Panc1 (cell line): ENCODE measurements around the gene UBE2O.

ENCODE experiments used
- CTCF ChIP-seq: fragments of 450-650 bp; IDR thresholded peaks from 2 replicates; pipeline ENCODE4 v1.5.1; 2017; ENCODE audit warnings: mild to moderate bottlenecking
- POLR2AphosphoS5 ChIP-seq: IDR thresholded peaks from 2 replicates; pipeline ENCODE4 v1.6.1; 2012; ENCODE audit warnings: mild to moderate bottlenecking, low read depth, low read length, moderate library complexity
- REST ChIP-seq, 2 experiments: IDR thresholded peaks; 2 replicates each; pipeline ENCODE4 v1.6.1; 2011 to 2012; ENCODE audit warnings: low read depth in 2 of 2, control low read depth in 1 of 2, low read length in 1 of 2, mild to moderate bottlenecking in 1 of 2, moderate library complexity in 1 of 2; ENCODE audit not compliant: insufficient read depth in 1 of 2
- SIN3A ChIP-seq: IDR thresholded peaks from 2 replicates; pipeline ENCODE4 v1.6.1; 2012; ENCODE audit warnings: low read depth, mild to moderate bottlenecking, low read length, moderate library complexity, borderline replicate concordance; ENCODE audit not compliant: insufficient read depth
- TCF7L2 ChIP-seq: IDR thresholded peaks from 2 replicates; pipeline ENCODE4 v1.6.1; 2011; ENCODE audit warnings: mild to moderate bottlenecking, low read depth, low read length, inconsistent platforms

- TF ChIP-seq CTCF: peak; percentile 83
- TF ChIP-seq REST (IDR thresholded peaks at IDR 0.05; ENCODE audit: insufficient read depth in 1 of 2, low read depth in 2 of 2, low read length in 1 of 2): no peak
- TF ChIP-seq SIN3A: no peak
- TF ChIP-seq TCF7L2: no peak
- TF ChIP-seq POLR2AphosphoS5: no peak
These were observed 87.6 kb downstream of the UBE2O start for GRCh38 chr17:76365256-76365903.
